Measurements from ENCODE around the gene STXBP1. TPM values are rescaled to one million over a fixed set of nuclear protein-coding genes. Genes with fewer than 3 reads are reported as not detected.

Gene STXBP1
- total RNA-seq, 1 donor from 2014 or later = 92.1 TPM

GRCh38 chr9:127698386-127698785, 86.3 kb downstream of the STXBP1 start:
- intact Hi-C loops (cut with DNase I) = no loop called here
- ATAC-seq = no peak

DNA sequence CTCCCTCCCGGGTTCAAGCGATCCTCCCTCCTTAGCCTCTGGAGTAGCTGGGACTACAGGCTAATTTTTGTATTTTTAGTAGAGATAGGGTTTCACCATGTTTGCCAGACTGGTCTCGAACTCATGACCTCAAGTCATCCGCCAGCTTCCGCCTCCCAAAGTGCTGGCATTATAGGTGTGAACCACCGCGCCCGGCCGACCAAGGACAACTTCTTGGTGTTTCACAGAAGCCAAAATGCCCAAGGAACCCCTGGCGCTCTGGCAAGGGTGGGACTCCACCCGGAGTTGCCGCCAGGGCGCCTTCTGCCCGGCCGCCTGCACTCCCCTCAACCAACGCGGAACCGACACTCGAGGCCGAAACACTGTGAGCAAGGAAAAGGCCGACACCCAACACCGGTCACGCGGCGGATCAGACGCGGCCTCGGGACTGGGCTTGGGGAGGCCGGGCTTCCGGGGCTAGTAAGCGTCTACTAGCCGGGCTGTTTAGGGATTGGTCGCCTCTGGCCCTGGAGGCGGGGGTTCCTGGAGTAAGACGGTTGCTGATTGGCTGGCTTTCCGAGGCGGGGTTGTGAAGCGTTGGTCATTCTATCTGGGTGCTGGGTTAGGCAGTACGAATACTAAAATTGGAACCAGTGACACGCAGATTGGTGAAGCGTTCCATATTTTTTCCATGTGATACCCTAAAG, 87.1 kb downstream of the STXBP1 start:
- Histone ChIP-seq H3K4me3 (peak overlapping the region; percentile 43), H3K4me1 (peaks cover 4% of the 10 kb centered on the region), H3K9me3 (no peaks in the 10 kb centered on the region), H3K36me3 (no peaks in the 10 kb centered on the region), H3K27me3 (no peaks in the 10 kb centered on the region), H3K27ac (peak overlapping the region; percentile 86)
- DNase-seq (peak; percentile 98), ATAC-seq (peak; percentile 99)
- TF ChIP-seq, protein P1, sequence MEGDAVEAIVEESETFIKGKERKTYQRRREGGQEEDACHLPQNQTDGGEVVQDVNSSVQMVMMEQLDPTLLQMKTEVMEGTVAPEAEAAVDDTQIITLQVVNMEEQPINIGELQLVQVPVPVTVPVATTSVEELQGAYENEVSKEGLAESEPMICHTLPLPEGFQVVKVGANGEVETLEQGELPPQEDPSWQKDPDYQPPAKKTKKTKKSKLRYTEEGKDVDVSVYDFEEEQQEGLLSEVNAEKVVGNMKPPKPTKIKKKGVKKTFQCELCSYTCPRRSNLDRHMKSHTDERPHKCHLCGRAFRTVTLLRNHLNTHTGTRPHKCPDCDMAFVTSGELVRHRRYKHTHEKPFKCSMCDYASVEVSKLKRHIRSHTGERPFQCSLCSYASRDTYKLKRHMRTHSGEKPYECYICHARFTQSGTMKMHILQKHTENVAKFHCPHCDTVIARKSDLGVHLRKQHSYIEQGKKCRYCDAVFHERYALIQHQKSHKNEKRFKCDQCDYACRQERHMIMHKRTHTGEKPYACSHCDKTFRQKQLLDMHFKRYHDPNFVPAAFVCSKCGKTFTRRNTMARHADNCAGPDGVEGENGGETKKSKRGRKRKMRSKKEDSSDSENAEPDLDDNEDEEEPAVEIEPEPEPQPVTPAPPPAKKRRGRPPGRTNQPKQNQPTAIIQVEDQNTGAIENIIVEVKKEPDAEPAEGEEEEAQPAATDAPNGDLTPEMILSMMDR (IDR thresholded peaks at IDR 0.05) = no peak
- intact Hi-C loops (cut with DNase I) = no loop called here

More at GRCh38 chr9:127698386-127698785, 86.3 kb downstream of the STXBP1 start:
- Histone ChIP-seq H3K9me3 (no peaks in the 10 kb centered on the region), H3K27ac (peak overlapping the region; percentile 86), H3K27me3 (no peaks in the 10 kb centered on the region), H3K4me1 (peaks cover 4% of the 10 kb centered on the region), H3K4me3 (no peak overlapping the region), H3K36me3 (no peaks in the 10 kb centered on the region)
- TF ChIP-seq, protein P1 (IDR thresholded peaks at IDR 0.05) = no peak
- no peak for DNase-seq

GRCh38 chr9:127700140-127700539, 88.1 kb downstream of the STXBP1 start:
- DNase-seq = no peak
- ATAC-seq = no peak
- TF ChIP-seq, protein P1 (IDR thresholded peaks at IDR 0.05) = no peak
- no peaks in the 10 kb centered on the region for H3K36me3 ChIP-seq
- H3K4me1 ChIP-seq = peaks cover 4% of the 10 kb centered on the region
- H3K4me3 ChIP-seq = no peak overlapping the region
- H3K27ac ChIP-seq = peak overlapping the region; percentile 86
- intact Hi-C loops (cut with DNase I) = no loop called here
- no peaks in the 10 kb centered on the region for H3K9me3 ChIP-seq
- no peaks in the 10 kb centered on the region for H3K27me3 ChIP-seq

GRCh38 chr9:127700594-127701255, 88.6 kb downstream of the STXBP1 start:
- DNase-seq = no peak
- H3K4me1 ChIP-seq = peaks cover 4% of the 10 kb centered on the region
- intact Hi-C loops (cut with DNase I) = no loop called here

GRCh38 chr9:127703289-127703946, 91.3 kb downstream of the STXBP1 start:
- Histone ChIP-seq H3K27ac (no peak overlapping the region), H3K9me3 (no peaks in the 10 kb centered on the region), H3K36me3 (no peaks in the 10 kb centered on the region), H3K4me1 (peaks cover 4% of the 10 kb centered on the region), H3K4me3 (no peak overlapping the region), H3K27me3 (no peaks in the 10 kb centered on the region)
- TF ChIP-seq, protein P1 (IDR thresholded peaks at IDR 0.05) = no peak
- intact Hi-C loops (cut with DNase I) = no loop called here
- no peak for DNase-seq
- no peak for ATAC-seq

More at GRCh38 chr9:127700594-127701255, 88.6 kb downstream of the STXBP1 start:
- Histone ChIP-seq H3K27me3 (no peaks in the 10 kb centered on the region), H3K4me3 (no peak overlapping the region), H3K27ac (no peak overlapping the region), H3K9me3 (no peaks in the 10 kb centered on the region), H3K36me3 (no peaks in the 10 kb centered on the region)
- TF ChIP-seq, protein P1 (IDR thresholded peaks at IDR 0.05) = no peak
- no peak for ATAC-seq

Data from upper lobe of right lung (tissue), 1 donor.